Measurements from ENCODE around the gene PPP1R13B.

PPP1R13B gene

GRCh38 chr14:103879570-103880347 is 32.4 kb upstream of the PPP1R13B start:
- no peak for DNase-seq

DNA sequence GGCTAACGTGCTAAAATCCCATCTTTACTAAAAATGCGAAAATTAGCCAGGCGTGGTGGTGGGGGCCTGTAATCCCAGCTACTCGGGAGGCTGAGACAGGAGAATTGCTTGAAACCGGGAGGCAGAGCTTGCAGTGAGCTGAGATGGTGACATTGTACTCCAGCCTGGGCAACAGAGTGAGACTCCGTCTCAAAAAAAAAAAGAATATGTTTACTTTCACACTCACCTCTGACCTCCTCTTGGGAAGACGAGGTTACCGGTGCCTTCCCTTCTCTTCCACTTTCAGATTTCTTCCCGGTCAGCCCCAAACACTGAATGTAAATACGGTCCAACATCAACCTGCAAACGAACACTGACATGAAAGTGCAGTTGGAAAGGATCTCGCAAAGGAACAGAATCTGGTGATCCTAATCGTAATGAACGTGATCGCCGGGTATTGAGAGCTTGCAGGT is 31.8 kb upstream of the PPP1R13B start:
- no peak for DNase-seq

DNA sequence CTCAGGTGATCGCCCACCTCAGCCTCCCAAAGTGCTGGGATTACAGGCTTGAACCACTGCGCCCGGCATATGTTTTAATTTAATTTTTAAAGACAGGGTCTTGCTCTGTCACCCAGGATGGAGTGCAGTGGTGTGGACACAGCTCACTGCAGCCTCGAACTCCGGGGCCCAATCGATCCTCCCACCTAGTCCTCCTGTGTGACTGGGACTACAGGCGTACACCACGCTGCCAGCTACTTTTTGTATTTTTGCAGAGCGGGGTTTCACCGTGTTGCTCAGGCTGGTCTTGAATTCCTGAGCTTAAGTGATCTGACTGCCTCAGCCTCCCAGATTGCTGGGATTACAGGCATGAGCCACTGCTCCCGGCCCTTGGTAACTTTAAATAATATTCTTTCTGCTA is 30.8 kb upstream of the PPP1R13B start:
- no peak for DNase-seq

GRCh38 chr14:103875010-103875409 is 27.6 kb upstream of the PPP1R13B start:
- no peak for DNase-seq

- no peak for DNase-seq
Measured at GRCh38 chr14:103872481-103873113, 25.2 kb upstream of the PPP1R13B start.

- peak; percentile 67 for DNase-seq
Measured at GRCh38 chr14:103871596-103872480, 24.5 kb upstream of the PPP1R13B start.

DNA sequence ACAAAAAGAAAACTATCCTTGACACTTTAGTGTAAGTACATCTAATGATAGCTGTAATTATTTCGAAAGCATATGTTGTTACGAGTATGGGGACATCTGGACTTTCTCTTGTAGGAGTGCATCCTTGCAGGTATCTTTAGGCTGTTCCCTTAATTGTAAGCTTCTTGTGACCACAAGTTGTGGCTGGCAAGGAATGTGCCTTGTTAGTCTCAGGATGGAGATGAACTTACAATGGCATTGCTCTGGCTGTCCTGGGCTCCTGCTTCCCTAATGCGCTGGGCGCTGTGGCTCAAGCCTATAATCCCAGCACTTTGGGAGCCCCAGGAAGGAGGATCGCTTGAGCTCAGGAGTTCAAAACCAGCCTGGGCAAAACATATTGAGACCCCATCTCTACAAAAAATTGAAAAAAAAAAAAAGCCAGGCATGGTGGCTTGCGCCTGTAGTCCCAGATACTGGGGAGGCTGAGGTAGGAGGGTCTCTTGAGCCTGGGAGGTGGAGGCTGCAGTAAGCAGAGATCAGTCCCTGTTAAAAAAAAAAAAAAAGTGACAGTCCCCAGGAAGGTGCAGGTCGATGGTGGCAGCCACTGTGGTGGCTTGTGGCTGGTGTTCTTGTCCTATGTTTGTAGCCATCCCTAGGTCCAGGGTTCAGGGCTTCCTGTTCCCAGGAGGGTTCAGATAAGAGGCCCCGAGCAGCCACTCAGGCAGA is 23.7 kb upstream of the PPP1R13B start:
- DNase-seq = no peak

- no peak for DNase-seq
Measured at GRCh38 chr14:103870144-103870876, 22.9 kb upstream of the PPP1R13B start.

DNA sequence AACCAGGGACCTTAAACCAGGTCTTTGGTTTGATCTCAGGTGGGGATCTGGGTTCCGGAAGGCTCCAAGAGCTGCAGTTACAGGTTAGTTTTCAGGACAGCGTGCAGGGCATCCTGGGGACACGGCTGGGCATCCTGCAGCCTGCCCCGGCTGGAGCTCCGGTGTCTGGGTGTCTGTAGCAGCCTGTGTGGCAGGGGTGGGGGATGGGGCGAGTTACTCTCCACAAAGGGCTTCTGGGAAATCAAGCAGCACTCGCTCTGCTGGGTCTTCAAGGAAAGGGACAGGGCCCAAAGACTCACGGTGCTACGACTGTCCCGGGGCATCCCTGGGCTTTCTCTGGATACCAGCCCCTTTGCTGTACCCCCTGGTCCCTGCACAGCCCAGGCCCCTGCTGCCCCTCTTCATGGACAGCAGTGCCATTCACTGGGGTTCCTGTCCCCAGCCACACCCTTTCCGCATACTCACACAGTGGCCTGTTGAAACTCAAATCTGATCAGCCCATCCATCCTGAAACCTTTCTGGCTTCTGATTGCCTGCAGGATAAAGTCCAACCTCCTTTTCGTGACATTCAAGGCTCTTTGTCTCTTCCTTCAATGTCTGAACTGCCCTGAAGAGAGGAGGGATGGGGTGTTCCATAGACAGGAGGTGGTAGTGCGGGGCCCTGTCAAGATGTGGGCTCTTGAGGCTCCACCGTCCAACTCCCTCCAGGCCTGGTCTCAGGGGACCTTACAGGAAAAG is 22.2 kb upstream of the PPP1R13B start:
- DNase-seq = no peak

DNA sequence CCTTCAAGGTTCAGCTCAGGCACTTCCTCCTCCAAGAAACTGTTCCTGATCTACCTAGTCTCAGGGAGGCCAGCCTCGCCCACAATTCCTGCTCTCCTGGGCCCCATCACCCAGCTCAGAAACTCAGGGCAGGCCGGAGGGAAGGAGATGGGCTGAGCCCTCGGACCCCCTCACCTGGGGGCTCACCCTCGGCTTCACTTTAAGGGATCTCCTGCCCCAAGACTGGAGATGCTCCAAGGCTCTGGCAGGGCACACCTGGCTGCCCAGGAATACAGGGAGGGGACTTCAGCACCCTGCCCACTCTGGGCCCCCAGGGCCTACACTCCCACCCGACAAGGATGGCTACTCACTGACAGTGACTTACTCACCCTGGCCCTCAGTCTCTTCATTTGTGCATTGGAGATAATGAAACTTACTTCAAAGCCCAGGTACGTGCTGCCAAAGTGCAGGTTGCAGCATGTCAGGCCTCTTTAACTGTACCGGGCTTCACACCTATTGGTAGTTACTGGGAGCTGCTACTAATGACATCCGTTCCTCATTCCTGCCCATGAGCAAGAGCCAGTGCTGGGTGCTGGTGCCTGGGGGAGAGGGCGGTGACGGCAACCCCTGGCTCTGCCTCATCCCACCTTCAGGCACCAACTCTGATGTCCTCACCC is 21.0 kb upstream of the PPP1R13B start:
- DNase-seq = no peak

GRCh38 chr14:103867523-103867953 is 20.2 kb upstream of the PPP1R13B start:
- no peak for DNase-seq

DNA sequence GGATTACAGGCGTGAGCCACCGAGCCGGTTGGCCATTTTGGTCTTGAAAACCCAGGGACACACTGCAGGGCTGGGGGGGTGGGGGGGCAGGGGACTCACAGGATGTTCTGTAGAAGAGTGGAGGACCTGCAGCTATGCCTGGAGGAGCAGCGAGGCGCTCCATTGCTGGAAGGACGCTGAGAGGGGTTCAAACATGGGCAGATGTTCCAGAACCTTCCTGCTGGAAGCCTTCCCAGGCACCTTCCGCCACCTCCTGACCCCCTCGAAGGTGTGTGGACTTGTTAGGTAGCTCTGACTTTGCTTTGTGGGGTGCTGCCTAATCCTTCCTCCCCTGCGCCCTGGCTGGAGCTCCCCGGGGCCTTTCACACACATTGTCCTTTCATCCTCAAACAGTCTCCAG is 19.6 kb upstream of the PPP1R13B start:
- no peak for DNase-seq

DNA sequence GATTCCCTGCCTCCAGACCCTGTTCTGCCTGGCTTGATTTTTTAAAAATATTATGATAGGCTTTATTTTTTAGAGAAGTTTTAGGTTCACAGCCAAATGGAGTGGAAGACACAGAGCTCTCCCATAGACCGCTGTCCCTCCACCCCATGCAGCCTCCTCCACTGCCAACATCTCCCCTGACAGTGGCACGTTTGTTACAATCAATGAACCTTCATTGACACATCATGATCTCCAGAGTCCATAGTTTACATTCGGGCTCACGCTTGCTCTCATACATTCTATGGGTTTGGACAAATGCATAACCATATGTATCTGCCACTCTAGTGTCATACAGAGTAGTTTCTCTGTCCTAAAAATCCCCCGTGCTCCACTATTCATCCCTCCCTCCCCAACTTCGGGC is 15.9 kb upstream of the PPP1R13B start:
- no peak for DNase-seq

DNA sequence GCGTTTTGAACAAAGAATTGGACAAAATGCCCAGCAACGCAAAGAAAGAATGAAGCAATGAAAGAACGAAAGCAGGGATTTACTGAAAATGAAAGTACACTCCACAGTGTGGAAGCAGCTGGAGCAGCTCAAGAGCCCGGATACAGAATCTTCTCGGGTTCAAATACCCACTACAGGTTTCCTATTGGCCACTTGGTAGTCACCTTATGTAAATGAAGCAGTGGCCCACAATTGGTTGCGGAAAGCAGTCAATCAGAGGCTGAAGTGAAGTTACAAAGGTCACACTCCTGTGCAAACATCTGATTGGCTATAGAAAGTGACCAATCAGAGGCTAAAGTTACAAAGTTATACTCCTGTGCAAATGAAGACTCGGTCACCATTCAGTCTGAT is 15.0 kb upstream of the PPP1R13B start:
- no peak for DNase-seq

DNA sequence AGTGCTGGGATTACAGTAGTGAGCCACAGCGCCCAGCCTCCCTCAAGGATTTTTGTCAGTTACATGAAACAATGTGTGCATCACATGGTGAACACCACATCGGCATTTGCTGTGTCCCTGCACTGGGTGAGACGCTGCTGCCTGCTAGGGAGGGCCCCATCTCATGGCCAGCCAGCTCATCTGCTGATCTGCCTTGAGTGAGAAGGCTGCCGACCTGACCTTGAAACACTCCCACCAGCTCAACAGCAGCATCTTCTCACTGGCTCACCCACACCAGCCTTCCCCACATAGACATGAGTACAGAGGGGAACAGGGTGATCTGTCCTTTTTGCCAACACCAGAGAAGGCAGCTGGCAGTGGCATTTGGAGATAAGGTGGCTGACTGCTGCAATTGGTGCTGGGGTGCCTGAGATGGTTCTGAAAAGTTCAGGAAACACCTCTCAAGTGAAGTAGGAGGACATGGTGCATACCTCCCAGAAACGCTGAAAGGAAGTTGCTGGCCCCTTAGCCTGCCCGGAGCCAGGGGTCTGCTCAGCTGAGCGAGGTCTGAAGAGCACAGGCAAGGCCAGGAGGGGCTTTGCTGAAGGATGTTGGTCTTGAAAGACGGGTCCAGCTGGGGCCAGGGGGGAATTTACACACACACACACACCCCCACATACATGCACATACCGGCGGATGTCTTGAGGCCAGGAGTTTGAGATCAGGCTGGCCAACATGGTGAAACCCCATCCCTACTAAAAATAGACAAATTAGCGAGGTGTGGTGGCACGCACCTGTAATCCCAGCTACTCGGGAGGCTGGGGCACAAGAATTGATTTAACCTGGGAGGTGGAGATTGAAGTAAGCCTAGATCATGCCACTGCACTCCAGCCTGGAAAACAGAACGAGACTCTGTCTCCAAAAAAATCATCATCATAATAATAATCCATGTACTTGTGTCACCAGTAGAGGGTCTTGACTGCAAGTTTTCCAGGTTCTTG is 14.3 kb upstream of the PPP1R13B start:
- no peak for DNase-seq

DNA sequence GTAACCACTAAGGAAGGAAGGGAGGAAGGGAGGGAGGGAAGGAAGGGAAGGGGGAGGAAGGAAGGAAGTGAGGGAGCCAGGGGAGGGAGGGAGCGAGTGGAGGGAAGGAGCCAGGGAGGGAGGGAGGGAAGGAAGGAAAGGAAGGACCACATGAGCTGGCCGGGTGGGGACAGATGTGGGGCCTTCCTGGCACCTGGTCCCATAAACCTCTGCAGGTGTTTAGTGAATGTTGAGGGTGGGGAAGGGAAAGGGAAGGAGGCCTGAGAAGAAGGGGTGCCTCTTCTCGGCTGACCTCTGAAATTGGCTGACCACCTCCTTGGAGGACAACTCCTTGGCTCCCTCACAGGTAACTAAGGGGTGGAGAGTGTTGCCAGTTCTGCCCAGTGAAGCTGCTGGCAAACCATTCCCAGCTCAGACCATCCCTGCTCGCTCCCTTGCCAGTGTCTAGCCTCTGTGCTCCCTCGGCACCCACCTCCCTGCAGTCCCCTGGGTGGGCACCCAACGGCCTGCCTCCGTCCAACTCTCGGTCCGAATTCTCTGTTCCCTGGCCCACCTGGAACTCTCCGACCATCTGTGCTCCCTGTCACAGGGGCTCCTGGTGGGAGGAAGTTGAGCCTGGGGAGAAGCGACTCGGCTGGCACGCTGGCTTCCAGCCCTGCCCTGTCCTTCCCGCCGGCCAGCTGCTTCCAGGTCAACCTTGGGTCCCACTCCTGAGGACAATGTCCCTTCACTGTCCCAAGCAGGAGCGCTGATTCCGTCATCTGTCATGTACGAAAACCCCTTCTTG is 12.2 kb upstream of the PPP1R13B start:
- DNase-seq = no peak

GRCh38 chr14:103858063-103858781 is 10.8 kb upstream of the PPP1R13B start:
- no peak for DNase-seq

- DNase-seq = no peak
Measured at GRCh38 chr14:103857256-103857655, 9.9 kb upstream of the PPP1R13B start.

Measured in stimulated activated CD4-positive, alpha-beta T cell treated with anti-CD3 and anti-CD28 coated beads, Interleukin-4, amount 100 ng/mL, for 24 hours (primary cell).